GM06990 (cell line): ENCODE measurements around the gene DNAJC18.
A peak's percentile ranks its signal among the peaks of the same experiment; 100 is the strongest.
"Not testable (repeated sequence)": the region's sequence is repeated elsewhere in the genome, so short reads cannot be mapped to it uniquely, and the experiment has no call there.

Experiments
- DNase-seq: peaks from one replicate; pipeline ENCODE4 v3.0.0-alpha.2; 2011; ENCODE audit not compliant: insufficient read length; ENCODE audit errors: extremely low read depth
- H3K27me3 ChIP-seq: replicated peaks from 2 replicates; pipeline ENCODE4 v1.6.0; 2011; ENCODE audit warnings: low read length; ENCODE audit not compliant: control insufficient read depth, insufficient read depth
- H3K36me3 ChIP-seq: 2 replicates; pipeline ENCODE4 v1.5.1; 2011; ENCODE audit warnings: low read length; ENCODE audit not compliant: control insufficient read depth, insufficient read depth
- H3K4me3 ChIP-seq: replicated peaks from 2 replicates; pipeline ENCODE4 v1.5.1; 2011; ENCODE audit warnings: low read depth, mild to moderate bottlenecking, control low read depth, low read length
- CTCF ChIP-seq: IDR thresholded peaks from 2 replicates; pipeline ENCODE4 v1.5.1; 2011; ENCODE audit warnings: low read length, control low read depth, mild to moderate bottlenecking, inconsistent platforms; ENCODE audit not compliant: insufficient read depth, poor library complexity, severe bottlenecking

DNAJC18 gene

GRCh38 chr5:139439013-139439903 is at the start of gene DNAJC18:
Gene DNAJC18, minus strand, starts transcription at chr5:139439525. Its CDS starts 80 bp downstream, at chr5:139439445.
- no peak for TF ChIP-seq CTCF
- peak within 1 kb of the TSS; percentile 80 for H3K4me3 ChIP-seq
- no peaks in the 10 kb centered on the region for H3K36me3 ChIP-seq
- DNase-seq, result peak; percentile 90
- no peaks in the 10 kb centered on the region for H3K27me3 ChIP-seq

- TF ChIP-seq CTCF, result no peak
- H3K4me3 ChIP-seq, result no peak overlapping the region
- no peak for DNase-seq
Observed at GRCh38 chr5:139488260-139488659, 48.9 kb upstream of the DNAJC18 start.

GRCh38 chr5:139486201-139486600 is 46.9 kb upstream of the DNAJC18 start:
- Histone ChIP-seq H3K36me3 (no peaks in the 10 kb centered on the region), H3K27me3 (no peaks in the 10 kb centered on the region), H3K4me3 (no peak overlapping the region)
- no peak for DNase-seq
- no peak for TF ChIP-seq CTCF

More at GRCh38 chr5:139488260-139488659, 48.9 kb upstream of the DNAJC18 start:
- Histone ChIP-seq H3K36me3 (no peaks in the 10 kb centered on the region), H3K27me3 (no peaks in the 10 kb centered on the region)

DNA sequence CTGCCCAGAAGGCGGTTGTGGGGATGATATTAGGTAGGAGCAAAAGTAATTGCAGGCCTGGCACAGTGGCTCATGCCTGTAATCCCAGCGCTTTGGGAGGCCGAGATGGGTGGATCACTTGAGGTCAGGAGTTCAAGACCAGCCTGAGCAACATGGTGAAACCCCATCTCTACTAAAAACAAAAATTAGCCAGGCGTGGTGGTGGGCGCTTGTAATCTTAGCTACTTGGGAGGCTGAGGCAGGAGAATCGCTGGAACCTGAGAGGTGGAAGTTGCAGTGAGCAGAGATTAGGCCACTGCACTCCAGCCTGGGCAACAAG is 43.5 kb upstream of the DNAJC18 start:
- not testable (repeated sequence) for DNase-seq, H3K27me3 ChIP-seq, H3K36me3 ChIP-seq, H3K4me3 ChIP-seq

DNA sequence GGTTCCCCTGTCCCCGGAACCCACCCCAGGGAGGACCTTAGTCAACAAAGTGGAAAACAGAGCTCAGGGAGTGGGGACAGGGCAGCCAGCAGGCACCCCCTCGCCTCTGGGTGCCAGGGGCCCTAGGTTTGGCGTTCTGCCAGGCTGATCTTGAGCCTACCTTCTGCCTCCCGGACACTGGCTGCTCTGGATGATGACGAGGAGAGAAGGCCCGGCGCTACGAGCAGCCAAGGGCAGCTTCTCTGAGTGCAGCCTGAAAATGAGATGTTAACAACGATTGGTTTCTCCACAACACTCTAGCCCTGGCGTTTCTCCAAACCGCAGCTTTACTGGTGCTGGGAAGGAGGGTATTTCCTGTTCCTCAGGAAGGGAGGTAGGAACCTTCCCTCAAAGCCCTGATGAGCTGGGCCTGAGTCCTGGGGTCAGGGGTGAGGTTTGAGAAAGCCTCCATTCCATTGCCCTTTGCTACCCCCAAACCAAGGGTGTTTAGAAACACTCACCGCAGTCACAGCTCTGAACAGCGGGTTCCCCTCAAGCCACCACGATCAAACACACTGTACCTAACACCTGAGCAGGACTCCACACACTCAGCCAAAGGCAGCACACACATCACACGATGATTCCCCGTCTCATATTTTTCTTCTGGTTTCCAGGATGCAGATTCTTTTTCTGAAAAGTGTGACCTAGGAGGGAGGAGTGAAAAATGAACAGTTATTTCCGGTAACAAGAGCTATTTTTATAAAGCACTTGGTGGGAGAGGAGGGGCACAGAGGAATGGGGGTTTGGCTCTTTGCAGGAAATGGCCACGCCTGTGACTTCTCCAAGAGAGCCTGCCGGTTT is 42.9 kb upstream of the DNAJC18 start, which contains the start of gene STING1:
Gene STING1, minus strand, starts transcription at position 709 of the 840 bp plus-strand sequence. CDS start 1,054 bp downstream, outside the sequence.
- peak within 1 kb of the TSS; percentile 62 for H3K4me3 ChIP-seq
- TF ChIP-seq CTCF, result no peak
- DNase-seq, result peak; percentile 54
- no peaks in the 10 kb centered on the region for H3K27me3 ChIP-seq
- H3K36me3 ChIP-seq, result no peaks in the 10 kb centered on the region; the same call in 1 of the 2 replicates

- no peaks in the 10 kb centered on the region; the same call in 1 of the 2 replicates for H3K36me3 ChIP-seq
- peak; percentile 17 for TF ChIP-seq CTCF
- no peaks in the 10 kb centered on the region for H3K27me3 ChIP-seq
- peak overlapping the region; percentile 62 for H3K4me3 ChIP-seq
- no peak for DNase-seq
Observed at GRCh38 chr5:139481580-139482049, 42.3 kb upstream of the DNAJC18 start.
